ENCODE results near the gene PLA2G2F. TPM values are rescaled to one million over a fixed set of nuclear protein-coding genes. Genes with fewer than 3 reads are reported as not detected.

The PLA2G2F gene
- total and polyA plus RNA-seq, 7 donors: 0.03 TPM; not detected in 6

DNA sequence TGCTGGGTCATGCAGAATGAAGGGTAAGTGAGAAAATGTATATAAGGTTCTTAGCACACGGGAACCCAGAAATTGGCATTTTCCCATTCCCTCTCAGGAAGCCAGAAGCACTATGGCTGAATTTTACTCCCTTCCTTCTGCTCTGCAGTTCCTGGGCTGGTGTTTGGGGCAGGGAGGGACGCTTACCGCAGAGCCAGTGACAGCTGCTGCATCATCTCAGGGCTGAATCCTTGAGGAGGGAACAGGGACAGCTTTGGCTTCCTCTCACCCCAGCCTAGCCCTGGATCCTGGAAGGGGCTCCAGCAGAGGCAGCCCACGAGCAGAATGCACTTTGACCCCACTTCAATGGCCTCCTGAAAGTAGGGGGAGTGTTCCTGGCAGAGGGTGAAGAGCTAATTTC, 31.8 kb upstream of the PLA2G2F start:
- Histone ChIP-seq H3K36me3 (ENCODE audit: insufficient read depth in 1 of 2, low read depth in 1 of 2) (no peaks in the 10 kb centered on the region), H3K4me1 (no peaks in the 10 kb centered on the region), H3K27ac (no peak overlapping the region), H3K27me3 (ENCODE audit: insufficient read depth in 3 of 3, low read length in 2 of 3) (peaks cover 0 to 2% (median 0%) of the 10 kb centered on the region in 3 donors), H3K4me3 (no peak overlapping the region), H3K9me3 (no peaks in the 10 kb centered on the region)
- intact Hi-C loops (cut with DNase I): no loop called here
- TF ChIP-seq, protein P1, sequence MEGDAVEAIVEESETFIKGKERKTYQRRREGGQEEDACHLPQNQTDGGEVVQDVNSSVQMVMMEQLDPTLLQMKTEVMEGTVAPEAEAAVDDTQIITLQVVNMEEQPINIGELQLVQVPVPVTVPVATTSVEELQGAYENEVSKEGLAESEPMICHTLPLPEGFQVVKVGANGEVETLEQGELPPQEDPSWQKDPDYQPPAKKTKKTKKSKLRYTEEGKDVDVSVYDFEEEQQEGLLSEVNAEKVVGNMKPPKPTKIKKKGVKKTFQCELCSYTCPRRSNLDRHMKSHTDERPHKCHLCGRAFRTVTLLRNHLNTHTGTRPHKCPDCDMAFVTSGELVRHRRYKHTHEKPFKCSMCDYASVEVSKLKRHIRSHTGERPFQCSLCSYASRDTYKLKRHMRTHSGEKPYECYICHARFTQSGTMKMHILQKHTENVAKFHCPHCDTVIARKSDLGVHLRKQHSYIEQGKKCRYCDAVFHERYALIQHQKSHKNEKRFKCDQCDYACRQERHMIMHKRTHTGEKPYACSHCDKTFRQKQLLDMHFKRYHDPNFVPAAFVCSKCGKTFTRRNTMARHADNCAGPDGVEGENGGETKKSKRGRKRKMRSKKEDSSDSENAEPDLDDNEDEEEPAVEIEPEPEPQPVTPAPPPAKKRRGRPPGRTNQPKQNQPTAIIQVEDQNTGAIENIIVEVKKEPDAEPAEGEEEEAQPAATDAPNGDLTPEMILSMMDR (IDR thresholded peaks at IDR 0.05): no peak
- DNase-seq (no peak), ATAC-seq (no peak)
- 39 to 48% (median 44%) methylated on average over 4 of the region's 4 CpGs for WGBS, 3 donors

DNA sequence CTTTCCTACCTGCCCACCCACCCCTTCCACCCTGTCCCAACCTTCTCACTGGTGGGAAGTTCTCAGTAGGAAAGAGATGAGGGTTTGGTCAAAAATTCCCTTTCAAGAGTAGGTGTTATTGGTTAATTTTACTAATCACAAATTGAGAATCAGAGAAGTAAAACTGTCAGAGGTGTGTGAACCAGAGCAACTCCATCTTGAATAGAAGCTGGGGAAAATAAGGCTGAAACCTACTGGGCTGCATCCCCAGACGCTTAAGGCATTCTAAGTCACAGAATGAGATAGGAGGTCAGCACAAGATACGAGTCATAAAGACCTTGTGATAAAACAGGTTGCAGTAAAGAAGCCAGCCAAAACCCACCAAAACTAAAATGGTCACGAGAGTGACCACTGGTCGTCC, 31.3 kb upstream of the PLA2G2F start:
- Histone ChIP-seq H3K9me3 (no peaks in the 10 kb centered on the region), H3K36me3 (ENCODE audit: insufficient read depth in 1 of 2, low read depth in 1 of 2) (no peaks in the 10 kb centered on the region), H3K4me3 (no peak overlapping the region), H3K27me3 (ENCODE audit: insufficient read depth in 3 of 3, low read length in 2 of 3) (peaks cover 0 to 2% (median 0%) of the 10 kb centered on the region in 3 donors), H3K4me1 (no peaks in the 10 kb centered on the region), H3K27ac (no peak overlapping the region)
- ATAC-seq: no peak
- intact Hi-C loops (cut with DNase I): no loop called here
- TF ChIP-seq, protein P1 (IDR thresholded peaks at IDR 0.05): no peak
- 56 to 67% (median 58%) methylated on average over 4 of the region's 4 CpGs for WGBS, 3 donors
- no peak for DNase-seq

DNA sequence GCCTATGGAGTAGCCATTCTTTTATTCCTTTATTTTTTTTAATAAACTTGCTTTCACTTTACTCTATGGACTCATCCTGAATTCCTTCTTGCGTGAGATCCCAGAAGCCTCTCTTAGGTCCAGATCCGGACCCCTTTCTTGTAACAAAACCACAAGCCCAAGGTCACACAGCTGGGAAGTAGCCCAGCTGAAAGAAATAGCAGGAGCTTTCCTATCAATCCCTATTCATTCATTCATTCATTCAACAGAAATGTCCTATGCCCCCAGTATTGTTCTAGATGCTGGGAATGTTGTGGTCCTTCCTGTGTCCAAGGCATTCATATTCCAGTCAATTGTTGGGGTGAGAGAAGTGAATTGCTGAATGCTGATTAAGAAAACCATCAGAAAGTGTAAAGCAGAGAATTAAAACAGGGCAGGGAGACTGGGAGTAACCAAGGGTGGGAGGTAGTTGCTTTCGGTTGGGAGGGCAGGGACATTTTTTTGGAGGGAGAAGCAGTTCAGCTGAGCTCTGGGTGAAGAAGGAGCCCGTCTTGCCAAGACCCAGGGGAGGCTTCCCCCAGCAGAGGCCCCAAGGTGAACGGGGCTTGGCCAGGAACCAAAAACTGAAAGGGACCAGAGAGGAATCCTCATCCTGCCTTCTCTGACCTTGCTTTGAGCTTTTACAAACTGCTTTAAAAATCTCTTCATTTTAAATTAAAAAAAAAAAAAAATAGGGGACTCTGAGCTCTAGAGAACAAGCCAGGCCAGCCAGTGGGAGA, 30.6 kb upstream of the PLA2G2F start:
- no peaks in the 10 kb centered on the region for H3K36me3 ChIP-seq (ENCODE audit: insufficient read depth in 1 of 2, low read depth in 1 of 2)
- DNase-seq (no peak), ATAC-seq (no peak)
- TF ChIP-seq, protein P1 (IDR thresholded peaks at IDR 0.05): no peak
- no peaks in the 10 kb centered on the region for H3K9me3 ChIP-seq
- no peak overlapping the region for H3K27ac ChIP-seq
- intact Hi-C loops (cut with DNase I): no loop called here
- H3K27me3 ChIP-seq (ENCODE audit: insufficient read depth in 3 of 3, low read length in 2 of 3): peaks cover 0 to 2% (median 0%) of the 10 kb centered on the region in 3 donors
- no peaks in the 10 kb centered on the region for H3K4me1 ChIP-seq
- WGBS, 3 donors: 56 to 73% (median 61%) methylated on average over 5 of the region's 5 CpGs
- H3K4me3 ChIP-seq: no peak overlapping the region

DNA sequence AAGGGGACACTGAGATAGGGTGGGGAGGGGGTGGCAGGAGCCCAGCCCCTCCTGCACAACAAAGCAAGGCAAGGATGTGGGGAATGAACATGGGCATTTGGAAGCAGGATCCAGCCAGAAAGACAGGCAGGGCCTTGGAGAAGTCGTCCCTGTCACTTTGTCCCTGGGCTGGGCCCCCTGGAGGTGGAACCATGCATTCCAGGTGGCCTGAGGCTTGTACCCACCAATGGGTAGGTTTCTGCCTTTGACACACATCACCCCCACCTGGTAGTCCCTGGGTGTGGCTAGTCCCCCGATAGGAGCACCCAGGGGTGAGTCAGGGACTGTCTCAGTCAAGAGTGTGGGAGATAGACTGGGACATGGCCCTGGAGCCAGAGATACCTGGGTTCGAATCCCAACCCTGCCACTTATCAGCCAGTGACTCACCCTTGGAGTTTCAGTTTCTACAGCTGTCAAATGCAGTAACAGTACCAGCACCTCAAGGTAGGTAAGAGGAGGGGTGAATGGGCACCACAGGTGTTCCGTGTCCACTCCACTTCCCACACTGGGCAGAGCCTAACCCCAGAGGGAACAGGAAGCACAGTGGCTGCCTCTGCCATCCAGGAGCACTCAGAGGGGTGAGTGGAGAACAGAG, 29.8 kb upstream of the PLA2G2F start:
- ATAC-seq: no peak

More for the DNA sequence above, 29.8 kb upstream of the PLA2G2F start:
- Histone ChIP-seq H3K36me3 (ENCODE audit: insufficient read depth in 1 of 2, low read depth in 1 of 2) (no peaks in the 10 kb centered on the region), H3K9me3 (no peaks in the 10 kb centered on the region), H3K27ac (no peak overlapping the region), H3K4me1 (no peaks in the 10 kb centered on the region), H3K4me3 (no peak overlapping the region), H3K27me3 (ENCODE audit: insufficient read depth in 3 of 3, low read length in 2 of 3) (peaks cover 0 to 2% (median 0%) of the 10 kb centered on the region in 3 donors)
- DNase-seq: no peak
- intact Hi-C loops (cut with DNase I): no loop called here
- TF ChIP-seq, protein P1 (IDR thresholded peaks at IDR 0.05): no peak
- 80 to 85% (median 83%) methylated on average over 4 of the region's 4 CpGs for WGBS, 3 donors

Data from psoas muscle (tissue), 8 donors.